Cortex of kidney (tissue), 1 donor: Measurements from ENCODE around the gene CNTNAP2.
"Not testable (repeated sequence)": the region's sequence is repeated elsewhere in the genome, so short reads cannot be mapped to it uniquely, and the experiment has no call there.

Experiments
- DNase-seq: peaks from one replicate; lab custom pipeline; 2025; lab: John Stamatoyannopoulos, UW

The CNTNAP2 gene

DNA sequence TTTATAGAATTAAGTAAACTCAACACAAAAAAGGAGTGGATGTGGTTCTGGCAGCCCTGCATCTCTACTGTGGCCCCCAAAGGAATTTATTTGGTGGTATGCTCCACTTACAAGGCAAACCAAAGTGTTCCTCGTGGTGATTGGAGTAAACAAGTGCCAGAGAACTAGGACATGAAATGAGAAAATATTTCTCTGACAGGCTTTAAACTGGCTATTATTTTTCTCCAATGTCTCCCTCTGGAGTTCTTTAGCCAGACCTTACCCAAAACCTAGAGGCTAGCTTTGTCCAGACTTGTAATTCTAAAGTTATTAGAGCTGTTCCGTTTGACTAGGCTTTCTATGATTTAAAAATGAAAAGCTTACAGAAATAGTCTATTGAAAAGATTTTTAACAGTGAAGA, 990.1 kb downstream of the CNTNAP2 start:
- no peak for DNase-seq

DNA sequence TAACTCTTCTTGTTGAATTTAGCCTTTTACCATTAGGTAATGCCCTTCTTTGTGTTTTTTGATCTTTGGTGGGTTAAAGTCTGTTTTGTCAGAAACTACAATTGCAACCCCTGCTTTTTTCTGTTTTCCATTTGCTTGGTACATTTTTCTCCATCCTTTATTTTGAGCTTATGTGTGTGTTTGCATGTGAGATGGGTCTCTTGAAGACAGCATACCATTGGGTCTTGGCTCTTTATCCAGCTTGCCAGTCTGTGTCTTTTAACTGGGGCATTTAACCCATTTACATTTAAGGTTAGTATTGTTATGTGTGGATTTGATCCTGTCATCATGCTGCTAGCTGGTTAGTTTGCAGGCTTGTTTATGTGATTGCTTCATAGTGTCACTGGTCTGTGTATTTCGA, 997.9 kb downstream of the CNTNAP2 start:
- DNase-seq: not testable (repeated sequence)

DNA sequence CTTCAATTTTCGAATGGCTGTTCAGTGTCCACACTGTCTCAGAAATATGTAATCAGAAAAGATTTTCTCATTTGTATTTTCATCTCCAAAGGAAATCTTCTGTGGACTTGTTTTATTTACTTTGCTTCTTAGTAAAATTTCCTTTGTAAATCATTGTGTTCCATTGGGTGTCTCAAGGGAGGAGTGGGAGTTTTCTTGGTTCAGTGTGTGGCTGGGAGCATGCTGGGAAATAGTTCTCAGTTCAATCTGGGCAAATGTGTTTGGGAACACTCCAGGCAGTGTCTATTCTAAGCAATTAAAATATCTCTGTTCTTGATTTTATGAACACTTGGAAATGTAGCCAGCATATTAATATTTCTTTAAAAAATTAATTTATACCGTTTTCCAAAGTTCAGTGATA, 1019.8 kb downstream of the CNTNAP2 start:
- no peak for DNase-seq

DNA sequence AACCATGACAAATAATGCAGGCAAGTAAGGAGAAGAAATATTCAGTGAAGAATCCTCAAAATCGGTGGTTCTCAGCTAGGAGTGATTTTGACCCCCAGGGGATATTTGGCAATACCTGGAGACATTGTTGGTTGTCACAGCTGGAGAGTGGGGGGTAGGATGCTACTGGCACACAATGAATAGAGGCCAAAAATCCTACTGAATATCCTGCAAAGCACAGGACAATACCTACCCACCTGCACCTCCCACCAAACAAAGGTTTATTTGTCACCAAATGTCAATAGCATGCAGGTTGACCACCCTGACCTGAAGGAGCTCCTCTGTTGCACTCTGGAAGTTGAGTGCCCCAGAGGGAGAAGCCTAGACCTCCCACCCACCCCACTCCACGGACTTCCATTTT, 1028.6 kb downstream of the CNTNAP2 start:
- DNase-seq: no peak

DNA sequence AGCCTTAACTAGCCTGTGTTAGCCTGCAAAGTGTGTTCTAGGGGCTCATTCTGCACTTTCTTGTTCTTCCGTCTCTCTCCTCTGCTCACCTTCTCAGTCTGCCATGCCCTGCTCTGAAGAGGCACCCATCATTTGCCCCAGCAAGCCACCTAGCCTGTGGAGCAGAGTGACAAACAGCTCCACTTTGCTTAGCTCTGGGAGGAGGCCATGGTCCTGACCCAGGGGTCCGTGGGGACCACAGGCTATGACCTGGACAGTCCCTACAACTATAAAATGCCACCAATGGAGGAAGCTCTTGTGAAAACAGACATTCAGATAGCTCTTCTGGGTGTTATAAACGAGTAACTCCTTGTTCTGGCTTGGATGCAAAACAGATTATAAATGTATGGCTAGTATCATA, 1029.6 kb downstream of the CNTNAP2 start:
- DNase-seq: no peak

DNA sequence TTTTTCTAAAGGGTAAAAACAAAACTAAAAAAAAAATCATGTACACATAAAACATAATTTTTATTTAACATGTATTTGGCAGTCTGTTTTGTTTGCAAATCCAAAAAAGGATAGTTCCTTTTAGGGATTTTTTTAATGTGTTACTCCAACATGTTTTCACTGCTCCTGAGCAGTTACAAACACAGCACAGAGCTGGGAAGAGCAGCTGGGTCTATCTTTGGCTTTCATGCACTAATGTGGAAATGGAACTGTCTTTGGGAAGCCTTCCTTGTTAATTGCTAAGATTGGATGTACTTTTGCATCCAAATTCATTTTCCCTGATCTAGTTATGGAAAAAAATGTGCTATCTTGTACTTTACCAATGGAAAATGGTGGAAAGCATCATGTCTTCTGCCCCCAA, 1035.1 kb downstream of the CNTNAP2 start:
- DNase-seq: no peak

DNA sequence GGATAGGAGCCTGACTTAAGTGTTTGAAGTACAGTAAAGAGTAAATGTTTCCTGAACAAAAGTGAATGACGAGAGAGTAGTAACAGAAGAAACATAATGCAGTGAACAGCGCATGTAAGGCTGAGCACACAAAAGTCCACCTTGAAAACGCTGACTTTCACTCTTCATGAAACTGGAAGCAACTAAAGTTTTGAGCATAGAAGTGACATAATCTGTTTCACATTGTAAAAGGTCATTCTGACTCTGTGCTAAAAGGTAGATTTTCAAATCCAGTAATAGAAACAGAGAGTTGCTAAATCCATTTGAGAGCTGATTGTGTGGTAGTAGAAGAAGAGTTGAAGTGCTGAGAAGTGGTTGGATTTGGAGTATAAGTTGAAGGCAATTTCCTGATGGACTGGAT, 1037.0 kb downstream of the CNTNAP2 start:
- no peak for DNase-seq

DNA sequence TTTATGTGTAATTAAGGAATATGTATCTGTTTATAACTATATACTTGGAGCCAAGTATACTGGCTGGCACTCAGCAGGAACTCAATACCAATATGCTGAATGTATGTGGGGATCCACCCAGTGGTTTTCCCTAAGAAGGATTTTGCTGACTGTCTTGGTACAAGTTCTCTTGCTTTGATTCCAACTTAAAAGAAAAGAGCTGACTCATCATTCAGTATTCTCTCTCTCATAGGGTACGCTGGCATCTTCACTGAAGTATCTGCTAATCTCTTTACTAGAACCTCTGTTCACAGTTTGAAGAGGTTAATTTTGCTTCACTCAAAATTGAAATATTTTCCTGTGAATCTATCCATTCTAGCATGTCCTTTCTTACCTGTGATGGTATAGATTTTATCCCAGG, 1044.8 kb downstream of the CNTNAP2 start:
- DNase-seq: no peak

DNA sequence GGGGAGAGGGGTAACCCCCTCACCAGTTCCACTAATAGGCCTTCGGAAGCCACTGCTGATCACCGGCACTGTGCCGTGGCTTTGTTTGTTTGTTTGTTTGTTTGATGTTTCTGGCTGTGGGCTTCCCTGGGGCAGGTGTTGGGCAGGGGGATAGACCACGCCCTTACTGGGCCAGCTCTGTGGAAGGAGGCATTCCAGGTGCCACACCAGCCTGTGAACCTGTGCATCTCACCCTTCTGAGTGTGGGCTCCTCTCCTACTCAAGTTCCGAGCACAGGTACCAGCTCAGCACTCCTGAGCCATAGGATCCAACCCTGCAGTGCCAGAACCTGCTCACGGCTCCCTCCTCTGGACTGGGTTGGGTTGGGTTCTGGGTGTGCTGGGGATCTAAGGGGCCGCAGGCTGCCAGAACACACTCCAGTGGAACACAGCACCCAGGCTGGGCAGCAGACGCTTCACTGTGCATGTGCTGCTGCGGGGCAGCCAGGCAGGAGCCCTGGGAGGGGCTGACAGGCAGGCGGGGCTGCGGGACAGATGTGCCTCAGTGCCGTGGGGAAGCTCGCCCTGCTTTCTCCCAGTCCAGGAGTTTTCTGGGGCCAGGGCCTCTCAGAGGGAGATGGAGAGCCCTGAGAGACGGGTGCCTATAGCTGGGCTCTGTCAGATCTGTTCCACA, 1053.9 kb downstream of the CNTNAP2 start:
- DNase-seq: no peak

DNA sequence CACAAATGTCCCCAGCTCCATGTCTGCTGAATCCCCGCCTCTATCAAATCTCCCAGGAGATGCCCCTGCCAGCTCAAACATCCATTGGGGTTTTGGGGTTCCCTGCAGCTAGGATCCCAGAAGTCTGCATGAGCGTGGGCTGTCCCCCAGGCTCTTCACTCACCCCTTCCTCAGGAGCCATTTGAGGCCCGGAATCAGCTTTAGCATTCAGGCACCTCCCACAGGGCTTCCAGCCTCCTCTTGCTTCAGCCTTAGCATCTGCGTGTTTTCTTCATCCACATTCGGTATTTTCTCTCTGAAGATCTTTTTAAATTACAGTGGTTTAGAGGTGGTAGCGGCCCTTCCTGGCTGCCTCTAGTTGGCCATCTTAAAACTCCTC, 1054.4 kb downstream of the CNTNAP2 start:
- DNase-seq: no peak

DNA sequence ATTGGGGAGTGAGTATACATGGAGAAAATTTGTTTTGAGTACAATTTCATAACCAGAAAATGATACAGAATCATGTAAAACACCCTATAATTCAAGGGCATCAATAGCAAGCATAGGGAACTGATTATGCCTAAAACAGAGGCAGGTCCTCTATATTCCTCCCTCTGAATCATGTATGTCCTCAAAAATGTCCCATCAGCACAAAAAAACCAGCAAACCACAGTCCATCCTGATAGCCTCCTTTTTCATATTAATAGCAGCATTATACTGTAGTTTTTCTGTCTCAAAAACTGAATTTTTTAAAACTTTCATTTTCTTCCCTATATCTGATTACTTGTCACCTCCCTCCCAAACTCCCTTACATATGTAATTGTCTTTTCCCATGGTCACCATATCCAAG, 1057.3 kb downstream of the CNTNAP2 start:
- DNase-seq: no peak

DNA sequence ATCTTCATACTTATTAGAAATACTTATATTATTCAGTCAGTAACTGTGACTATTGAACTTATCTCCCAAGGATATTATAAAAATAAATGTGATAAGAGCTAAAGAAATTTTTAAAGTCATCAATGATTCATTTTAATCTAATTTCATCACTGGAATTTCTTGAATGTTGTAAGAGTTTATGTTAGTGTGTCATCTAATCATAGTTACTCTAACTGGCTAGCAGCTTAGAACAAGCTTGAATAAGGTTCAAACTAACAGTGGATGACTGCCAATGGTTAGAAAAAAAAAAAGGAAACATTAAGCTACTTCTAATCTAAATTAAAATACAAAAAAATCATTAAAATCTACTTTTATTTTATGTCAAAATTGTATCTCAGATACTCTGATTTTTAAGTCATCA, 1066.3 kb downstream of the CNTNAP2 start:
- DNase-seq: no peak

DNA sequence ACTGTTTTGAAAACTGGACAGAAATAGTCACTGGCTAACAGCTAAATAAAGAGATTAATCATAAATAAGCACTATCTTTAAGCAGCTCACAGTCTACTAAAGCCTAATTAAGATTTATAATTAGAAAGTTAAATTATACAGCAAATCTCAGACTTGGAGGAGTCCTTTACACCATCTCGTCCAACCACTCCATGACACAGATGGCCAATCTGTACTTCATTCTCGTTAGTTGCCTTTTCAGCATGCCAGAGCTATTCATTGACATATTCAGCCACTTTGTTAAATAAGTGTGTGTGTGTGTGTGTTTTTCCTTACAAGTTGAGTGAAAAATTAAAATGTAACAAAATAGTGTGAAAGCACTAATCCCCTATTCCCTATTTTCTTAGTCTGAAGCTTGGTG, 1066.7 kb downstream of the CNTNAP2 start:
- DNase-seq: no peak

DNA sequence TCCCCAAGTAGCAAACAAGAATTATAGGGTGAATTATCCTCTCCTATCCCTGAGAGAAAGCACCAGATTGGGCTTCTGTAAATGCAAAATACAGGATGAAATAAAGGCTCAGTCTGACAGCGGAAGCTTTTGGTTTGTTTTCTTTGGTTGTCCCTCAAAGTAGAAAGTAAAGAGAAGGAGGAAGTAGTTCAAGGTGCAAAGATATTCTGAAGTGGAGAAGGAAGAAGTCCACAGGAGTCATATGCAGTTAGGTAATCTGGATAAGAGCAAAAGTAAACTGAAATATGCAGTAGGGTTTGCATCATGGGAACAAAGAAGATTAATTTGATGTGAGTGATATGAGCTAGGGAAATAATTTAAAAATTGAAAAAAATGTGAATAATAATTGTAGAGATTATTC, 1071.9 kb downstream of the CNTNAP2 start:
- no peak for DNase-seq

DNA sequence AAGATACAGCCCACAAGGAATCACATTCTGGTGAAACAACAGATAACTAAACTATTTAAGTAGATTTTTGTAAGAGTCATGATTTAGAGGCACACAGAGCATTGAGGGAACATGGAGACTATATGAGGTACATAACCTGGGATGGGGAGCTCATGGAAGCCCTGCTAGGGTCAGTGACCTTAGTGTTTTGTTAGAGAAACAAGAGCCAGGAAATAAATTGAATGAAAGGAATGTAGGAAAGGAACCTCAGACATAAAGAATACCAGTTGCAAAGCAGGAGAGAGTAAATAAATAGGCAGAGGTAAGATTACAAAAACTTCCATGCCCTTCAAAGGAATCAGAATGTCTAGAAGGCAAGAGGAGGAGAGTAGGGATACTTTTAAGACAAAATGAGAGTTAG, 1076.9 kb downstream of the CNTNAP2 start:
- DNase-seq: no peak

DNA sequence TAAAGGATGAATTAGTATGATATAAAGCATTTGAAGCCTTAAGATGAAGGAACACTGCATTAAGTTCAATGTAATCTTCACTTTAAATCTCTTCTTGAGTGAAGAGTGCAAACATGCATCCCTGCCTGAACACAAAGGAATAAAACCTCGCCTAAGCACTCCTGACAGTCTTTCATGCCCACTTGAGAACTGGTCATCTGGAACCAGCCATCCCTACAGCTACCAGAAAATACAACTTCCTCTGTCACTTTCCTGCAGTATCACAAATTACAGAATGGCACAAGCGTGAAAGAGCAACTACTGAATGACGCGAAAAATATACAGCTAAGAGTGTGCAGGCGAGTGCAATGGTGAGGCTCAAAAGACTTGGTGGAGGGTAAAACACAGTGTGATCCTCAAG, 1079.9 kb downstream of the CNTNAP2 start:
- DNase-seq: no peak

DNA sequence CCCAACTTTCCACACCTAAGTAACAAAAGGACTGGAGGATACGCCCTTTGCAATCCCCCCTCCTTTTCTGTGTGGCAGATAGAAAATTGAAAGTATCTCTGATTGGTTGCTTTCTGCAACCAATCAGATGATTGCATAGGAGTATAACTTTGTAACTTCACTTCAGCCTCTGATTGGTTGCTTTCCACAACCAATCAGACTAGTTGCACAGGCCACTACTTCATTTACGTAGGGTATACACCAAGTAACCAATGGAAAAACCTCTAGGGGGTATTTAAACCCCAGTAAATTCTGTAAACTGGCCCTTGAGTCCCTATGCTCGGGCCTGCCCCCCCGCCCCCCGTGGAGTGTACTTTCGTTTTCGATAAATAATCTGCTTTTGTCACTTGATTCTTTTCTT, 1080.4 kb downstream of the CNTNAP2 start:
- DNase-seq: no peak

DNA sequence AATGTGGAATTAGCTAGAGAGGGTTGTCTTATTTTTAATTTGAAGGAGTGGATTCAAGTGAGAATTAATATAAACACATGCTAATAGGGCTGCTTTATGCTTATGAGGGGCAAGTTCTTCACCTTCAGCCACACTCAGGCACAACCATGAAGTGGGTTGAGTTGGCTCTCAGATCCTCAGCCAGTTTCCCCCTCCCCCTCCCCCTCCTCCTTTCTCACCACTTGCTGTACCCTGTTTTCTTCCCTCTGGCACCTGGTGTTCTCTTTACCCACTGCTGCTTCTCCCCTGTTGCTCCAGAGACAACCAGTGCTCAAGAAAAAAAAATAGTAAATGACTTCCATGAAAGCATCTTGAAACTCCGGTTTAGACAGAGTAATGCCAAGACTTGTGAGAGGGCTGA, 1083.3 kb downstream of the CNTNAP2 start:
- no peak for DNase-seq

DNA sequence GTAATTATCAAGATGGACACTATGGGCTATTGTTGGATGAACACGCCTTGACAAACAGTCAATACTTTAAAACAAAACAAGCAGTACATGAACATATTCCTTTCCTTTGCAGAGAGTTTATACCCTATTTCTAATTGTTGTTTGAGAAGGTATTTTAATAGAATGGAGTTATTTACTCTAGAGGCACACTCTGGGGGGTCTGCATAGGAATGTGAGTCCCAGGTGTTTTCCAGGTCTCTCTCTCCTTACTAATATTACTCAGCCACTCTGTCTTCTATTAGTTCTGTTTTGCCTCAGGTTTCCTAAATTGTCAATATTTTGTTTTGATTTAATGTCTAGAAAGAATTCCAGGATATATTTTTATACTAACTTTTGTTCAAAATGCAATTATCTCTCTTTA, 1091.4 kb downstream of the CNTNAP2 start:
- DNase-seq: no peak

DNA sequence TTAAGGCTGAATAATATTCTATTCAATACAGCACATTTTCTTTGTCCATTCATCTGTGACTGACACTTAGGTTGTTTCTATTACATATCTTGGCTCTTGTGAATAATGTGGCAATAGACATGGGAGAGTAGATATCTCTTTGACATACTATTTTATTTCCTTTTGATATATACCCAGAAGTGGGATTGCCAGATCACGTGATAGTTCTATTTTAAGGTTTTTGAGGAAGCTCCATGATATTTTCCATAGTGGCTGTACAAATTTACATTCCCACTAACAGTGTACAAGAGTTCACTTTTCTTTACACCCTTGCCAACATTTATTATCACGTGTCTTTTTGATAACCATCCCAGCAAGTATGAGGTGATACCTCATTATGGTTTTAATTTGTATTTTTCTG, 1114.7 kb downstream of the CNTNAP2 start:
- DNase-seq: no peak

DNA sequence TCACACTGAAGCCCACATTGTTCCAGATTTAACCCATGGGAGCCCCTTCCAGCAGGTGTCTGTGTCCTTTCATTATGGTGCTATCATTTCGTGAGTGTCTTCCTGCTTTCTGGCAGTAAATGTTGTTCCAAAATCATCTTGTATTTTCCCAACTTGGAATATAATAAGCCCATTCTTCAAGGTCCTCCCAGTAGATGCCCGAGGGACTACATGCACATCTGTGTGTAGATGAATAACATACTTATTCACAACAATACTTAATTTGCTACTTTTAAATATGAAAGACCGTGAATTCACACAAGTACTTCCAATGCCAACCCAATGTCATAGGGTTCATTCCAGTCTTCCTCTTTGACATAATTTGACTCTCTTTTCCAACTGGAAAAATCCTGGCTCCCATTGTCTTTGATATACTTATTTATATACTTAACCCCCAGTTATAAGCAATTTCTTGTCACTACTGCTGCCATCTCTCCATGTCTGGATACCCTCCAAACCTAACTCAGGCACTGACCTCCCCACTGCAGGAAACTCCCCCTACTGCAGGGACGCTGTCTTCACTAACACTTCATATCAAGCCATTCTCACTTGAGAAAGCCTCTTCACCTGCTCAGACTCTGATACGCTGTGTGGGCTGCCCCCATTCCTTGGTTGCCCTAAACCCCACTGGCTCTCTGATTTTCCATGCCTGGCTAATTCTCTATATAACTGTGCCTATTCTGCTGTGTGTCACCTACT, 1119.2 kb downstream of the CNTNAP2 start:
- DNase-seq: no peak

DNA sequence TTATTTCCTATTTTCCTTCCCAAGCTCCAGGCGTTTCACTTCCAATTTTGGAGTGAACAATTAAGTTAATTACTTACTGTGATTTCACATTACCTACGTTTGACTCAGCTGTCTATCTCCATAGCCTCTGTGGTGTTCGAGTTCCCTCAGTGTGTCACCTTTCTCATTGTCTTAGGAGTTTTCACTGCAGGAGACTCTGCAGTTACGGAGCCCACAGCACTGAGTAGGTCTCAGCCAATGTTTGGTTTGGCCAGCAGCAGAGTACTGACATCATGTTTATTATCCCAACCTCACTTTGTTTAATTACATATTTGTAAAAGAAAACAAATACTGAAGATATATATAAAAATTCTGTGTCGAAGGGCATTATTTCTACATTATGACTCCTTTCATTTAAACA, 1123.9 kb downstream of the CNTNAP2 start:
- no peak for DNase-seq

DNA sequence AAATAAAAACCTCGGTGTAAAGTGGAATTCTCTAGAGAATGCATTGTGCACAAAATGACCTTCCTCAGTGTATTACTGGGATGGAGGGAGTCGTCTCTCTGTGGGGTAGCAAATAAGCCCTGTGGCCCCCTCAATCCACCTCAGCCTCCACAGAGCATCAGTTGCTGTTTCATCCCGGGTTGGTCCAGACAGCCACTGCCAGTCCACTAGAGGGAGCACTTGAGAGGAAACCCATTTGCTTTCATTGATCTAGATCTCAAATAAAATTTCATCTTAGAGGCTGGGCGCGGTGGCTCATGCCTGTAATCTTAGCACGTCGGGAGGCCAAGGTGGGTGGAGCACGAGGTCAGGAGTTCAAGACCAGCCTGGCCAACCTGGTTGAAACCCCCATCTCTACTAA, 1128.7 kb downstream of the CNTNAP2 start:
- DNase-seq: no peak

DNA sequence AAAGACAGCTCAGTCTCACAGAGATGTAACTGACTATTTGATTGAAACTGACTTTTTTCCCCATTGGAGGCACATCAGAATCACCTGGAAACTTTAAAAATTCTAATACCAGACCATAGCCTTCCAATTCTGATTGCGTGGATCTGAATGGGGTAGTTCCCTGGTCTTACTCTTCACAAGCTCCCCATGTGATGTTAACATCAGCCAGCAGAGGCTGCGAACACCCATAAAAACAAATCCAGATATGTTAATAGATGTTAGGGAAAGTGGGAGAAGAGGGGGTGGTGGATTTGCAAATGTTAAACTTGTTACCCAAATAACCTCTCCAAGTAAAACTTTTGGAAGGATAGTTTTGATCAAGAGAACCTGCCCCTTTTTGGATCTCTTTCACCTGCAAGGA, 1133.4 kb downstream of the CNTNAP2 start:
- DNase-seq: no peak
